Right renal pelvis (tissue), 4 donors: ENCODE measurements around the gene DCBLD1. TPM values are rescaled to one million over a fixed set of nuclear protein-coding genes. Genes with fewer than 3 reads are reported as not detected.

Experiments used
- DNase-seq, 4 donors: peaks; one replicate each; pipeline ENCODE4 v3.0.0-alpha.2; 2013; ENCODE audit warnings: low read depth in 4 of 4, low spot score in 3 of 4, missing footprints in 1 of 4
- polyA plus RNA-seq, 4 donors: library from polyadenylated mRNA; unstranded; fragments of 120-200 nt; gene quantifications; one replicate each; pipeline ENCODE4 v1.2.1, GENCODE V29; 2013; ENCODE audit not compliant: insufficient read length in 4 of 4

The DCBLD1 gene
- polyA plus RNA-seq, 4 donors: 9.8 to 13.9 (median 10.9) TPM

DNA sequence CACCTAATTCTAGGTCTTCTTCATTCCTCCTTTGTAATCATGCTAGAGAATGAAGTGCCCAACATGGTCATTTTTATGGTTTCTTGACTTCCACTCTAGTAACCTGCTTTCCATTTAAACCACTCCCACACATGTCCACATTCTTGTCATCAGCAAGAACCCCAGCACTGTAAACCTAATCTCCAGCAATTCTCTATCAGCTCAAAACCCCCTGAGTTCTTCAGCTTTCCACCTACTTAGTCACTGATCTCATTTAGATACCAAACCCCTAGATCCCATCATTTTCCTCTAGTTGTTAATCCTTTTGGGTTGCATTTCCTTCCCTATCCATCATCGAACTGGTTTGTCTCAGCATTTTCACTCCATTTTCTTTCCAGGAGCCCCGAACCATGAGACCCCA, 70.1 kb downstream of the DCBLD1 start:
- no peak for DNase-seq

DNA sequence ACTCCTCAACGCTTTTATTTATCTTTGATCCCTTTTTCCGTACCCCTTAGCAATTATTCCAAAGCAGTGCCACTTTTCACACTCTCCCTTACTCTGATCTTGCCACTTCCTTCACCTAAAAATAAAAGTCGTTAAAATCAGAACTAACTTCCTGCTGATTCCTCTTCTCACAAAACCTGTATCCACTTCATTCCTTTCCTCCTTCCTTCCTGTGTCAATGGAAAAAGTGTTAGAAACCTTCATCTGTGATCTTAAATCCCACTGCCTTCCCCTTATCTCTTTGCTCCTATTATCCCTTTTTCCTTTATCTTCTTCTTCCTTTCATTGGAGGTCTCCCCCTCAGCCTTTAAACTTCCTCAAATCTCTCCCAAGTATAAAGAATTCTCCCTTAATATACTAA, 70.7 kb downstream of the DCBLD1 start:
- DNase-seq: no peak

DNA sequence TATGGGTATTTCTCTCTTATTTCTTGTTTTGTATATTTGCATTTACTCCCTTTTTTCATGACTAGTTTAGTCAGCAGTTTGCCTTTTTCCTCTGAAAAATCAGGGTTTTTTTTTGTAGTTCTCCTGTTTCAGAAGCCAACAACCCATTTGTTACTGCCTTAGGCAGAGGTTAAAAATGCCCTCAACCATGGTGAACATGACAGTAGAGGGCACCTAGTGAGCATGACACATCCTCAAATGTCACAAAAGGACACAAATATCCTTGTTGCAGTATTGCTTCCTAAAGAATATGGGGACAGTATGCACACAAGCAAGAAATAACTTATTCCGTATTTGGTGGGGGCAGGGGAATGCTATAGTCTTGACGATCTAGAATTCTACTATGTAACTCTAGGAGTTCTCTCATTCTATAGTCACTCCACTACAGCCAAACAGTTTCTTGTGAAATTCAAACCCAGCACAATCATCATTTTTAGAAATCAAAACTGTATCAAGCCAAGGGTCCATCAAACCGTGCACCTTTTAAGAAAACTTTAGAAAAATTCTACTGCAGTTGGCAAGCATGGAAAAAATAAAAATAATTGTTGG, 72.9 kb downstream of the DCBLD1 start:
- DNase-seq: no peak

DNA sequence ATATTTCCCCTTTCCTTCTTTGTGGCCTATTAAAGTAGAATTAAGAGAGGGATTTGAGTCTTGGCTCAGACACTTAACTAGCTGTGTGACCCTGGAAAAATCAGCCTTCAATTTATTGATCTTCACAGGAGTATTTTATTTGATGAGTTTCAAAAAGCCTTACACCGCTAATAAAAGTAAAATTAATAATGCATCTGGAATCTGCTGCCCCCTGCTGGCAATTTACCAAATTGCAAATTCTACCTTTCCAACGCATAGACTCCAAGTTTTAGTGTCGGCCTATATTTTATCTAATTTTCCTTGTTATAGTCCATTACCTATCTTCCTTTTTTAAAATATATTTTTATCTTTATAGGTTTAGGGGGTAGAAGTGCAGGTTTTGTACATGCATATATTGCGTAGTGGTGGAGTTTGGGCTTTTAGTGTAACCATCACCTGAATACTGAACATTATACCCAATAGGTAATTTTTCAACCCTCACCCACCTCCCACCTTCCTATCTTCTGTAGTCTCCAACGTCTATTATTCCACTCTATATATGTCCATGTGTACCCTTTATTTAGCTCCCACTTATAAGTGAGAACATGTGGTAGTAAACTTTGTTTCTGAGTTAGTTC, 73.5 kb downstream of the DCBLD1 start:
- peak in 1 of 4 donors; percentile 28 for DNase-seq

GRCh38 chr6:117557951-117558350, 75.5 kb downstream of the DCBLD1 start:
- DNase-seq: no peak

DNA sequence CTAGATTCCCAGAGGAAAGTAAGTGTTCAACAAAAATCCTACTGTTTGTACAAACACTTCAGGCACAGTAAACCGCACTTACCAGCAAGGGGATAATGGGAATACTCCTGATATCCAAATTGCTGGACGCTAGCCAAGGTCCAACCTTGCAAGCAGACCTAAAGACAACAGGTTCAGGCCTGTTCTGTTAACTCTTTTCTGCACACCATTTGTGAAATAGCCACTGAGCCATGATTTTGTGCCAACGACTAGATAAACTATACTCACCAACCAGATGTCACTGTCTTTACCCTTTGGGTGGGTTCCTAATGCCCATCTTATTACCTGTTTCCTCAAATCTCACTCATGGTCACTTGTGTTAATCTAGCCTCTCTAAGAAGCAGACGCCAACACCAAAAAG, 76.3 kb downstream of the DCBLD1 start:
- no peak for DNase-seq

GRCh38 chr6:117559299-117559698, 76.8 kb downstream of the DCBLD1 start:
- no peak for DNase-seq

GRCh38 chr6:117561128-117561527, 78.7 kb downstream of the DCBLD1 start:
- no peak for DNase-seq

GRCh38 chr6:117564681-117565080, 82.2 kb downstream of the DCBLD1 start:
- no peak for DNase-seq

GRCh38 chr6:117568247-117568646, 85.8 kb downstream of the DCBLD1 start:
- DNase-seq: no peak

- DNase-seq: no peak
Measured at GRCh38 chr6:117568831-117569410, 86.4 kb downstream of the DCBLD1 start.

- no peak for DNase-seq
Measured at GRCh38 chr6:117573006-117573680, 90.7 kb downstream of the DCBLD1 start.

DNA sequence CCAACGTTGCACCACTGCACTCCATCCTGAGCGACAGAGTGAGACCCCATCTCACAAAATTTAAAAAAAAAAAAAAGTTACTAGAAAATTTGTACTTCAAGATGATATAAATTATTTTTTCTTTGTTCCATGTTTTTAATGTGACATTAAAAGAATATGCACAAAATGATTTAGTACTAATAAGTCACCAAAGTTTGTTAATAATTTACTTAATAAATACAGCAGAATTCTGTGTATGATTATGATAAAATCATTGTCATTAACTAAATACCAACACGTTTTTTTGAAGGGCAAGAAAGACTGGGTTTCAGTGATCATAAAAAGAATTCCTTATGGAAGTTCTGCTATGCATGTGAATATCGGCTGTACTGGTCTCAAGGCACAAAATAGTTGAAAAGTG, 91.7 kb downstream of the DCBLD1 start:
- DNase-seq: no peak

DNA sequence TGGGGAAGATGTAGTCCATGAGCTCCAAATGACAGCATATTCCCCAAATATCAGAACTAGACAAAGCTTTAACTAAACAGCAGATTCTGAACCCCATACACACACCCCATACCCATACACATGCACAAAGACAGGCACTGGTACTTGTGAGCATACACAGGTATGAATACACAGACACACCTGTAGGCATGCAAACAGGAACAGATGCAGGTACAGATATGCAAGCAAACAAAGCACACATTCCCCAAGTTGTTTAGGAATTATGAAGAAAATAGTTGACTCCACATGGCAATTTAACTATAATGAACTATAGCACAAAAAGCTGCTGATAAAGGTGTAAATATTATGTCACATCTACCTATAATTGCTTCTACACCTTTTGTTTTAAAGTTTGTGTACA, 103.2 kb downstream of the DCBLD1 start:
- no peak for DNase-seq

GRCh38 chr6:117590447-117590846, 108.0 kb downstream of the DCBLD1 start:
- no peak for DNase-seq

DNA sequence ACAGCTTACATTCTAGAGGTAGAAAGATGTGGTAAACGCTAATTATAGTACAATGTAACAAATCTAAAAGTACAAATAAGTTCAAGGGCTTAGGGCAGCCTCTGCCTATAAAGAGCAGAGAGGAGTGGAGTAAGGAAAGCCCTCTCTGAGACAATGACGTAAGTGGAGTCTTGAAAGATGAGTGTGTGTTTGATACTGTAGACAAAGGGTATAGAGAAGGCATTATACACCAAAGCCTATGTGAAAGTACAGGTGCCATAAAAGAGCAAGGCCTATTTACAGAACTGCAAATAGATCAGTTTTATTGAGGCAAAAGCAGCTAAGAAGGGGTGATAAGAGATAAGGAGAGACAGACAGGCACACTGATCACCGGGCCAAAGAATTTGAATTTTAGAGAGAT, 108.9 kb downstream of the DCBLD1 start:
- no peak for DNase-seq

DNA sequence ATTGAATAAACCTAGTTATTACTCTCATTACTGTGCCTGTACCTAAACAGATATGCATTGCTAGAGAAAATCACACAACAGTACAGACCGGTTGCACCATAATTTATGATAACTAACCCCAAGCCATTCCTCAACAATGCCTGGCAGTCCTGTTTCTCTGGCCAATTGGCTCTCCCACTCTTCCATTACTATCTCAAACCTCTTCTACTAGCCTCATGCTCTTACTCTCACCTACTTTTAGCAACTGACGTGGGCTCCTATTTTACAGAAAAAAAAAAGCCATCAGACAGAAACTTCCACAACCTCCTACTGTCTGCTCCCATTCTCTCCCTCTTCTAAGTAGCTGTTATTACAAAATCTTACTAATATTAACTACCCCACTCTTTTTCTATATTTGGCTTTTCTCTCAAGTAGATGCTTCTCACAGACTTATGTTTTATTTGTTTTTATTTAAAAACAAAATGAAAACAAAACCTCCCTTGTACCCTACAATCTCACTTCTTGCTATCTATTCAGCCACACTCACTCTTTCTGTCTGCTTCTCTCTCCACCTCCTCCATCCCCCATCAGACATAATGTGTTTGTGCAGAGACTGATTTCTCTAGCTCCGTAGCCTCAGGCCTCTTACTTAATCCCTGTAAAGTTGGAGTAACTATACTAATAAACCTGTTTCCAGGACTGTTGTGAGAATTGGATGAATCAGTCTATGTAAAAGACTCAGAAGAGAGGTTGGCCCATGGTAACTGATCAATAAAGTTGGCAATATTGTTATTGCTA, 110.7 kb downstream of the DCBLD1 start:
- no peak for DNase-seq

GRCh38 chr6:117595099-117595923, 112.8 kb downstream of the DCBLD1 start:
- DNase-seq: no peak

- no peak for DNase-seq
Measured at GRCh38 chr6:117597755-117598154, 115.3 kb downstream of the DCBLD1 start.
